Stomach (tissue), 4 donors: ENCODE data around the gene MMP28.

Source experiments
- CTCF ChIP-seq, 7 experiments: fragments of 450-650 bp in 4 of 7; fragments of 200-600 bp in 3 of 7; sonication (generic) in 3 of 7; IDR thresholded peaks; one replicate each; pipeline ENCODE4 v1.5.1; 2016 to 2019; ENCODE audit warnings: antibody characterized with exemption in 7 of 7, control low read depth in 2 of 7, mild to moderate bottlenecking in 1 of 7
- EP300 ChIP-seq: sonication (generic); formaldehyde crosslinking; IDR thresholded peaks from one replicate; pipeline ENCODE4 v1.6.1; 2017; ENCODE audit warnings: antibody characterized with exemption
- POLR2A ChIP-seq, 4 donors: fragments of 450-650 bp; IDR thresholded peaks; one replicate each; pipeline ENCODE4 v1.6.1; 2016; ENCODE audit warnings: antibody characterized with exemption in 4 of 4, control low read depth in 2 of 4, mild to moderate bottlenecking in 1 of 4, moderate library complexity in 1 of 4
- POLR2AphosphoS5 ChIP-seq, 3 donors: sonication (generic); formaldehyde crosslinking; IDR thresholded peaks; one replicate each; pipeline ENCODE4 v1.6.1; 2016; ENCODE audit warnings: antibody characterized with exemption in 3 of 3

DNA sequence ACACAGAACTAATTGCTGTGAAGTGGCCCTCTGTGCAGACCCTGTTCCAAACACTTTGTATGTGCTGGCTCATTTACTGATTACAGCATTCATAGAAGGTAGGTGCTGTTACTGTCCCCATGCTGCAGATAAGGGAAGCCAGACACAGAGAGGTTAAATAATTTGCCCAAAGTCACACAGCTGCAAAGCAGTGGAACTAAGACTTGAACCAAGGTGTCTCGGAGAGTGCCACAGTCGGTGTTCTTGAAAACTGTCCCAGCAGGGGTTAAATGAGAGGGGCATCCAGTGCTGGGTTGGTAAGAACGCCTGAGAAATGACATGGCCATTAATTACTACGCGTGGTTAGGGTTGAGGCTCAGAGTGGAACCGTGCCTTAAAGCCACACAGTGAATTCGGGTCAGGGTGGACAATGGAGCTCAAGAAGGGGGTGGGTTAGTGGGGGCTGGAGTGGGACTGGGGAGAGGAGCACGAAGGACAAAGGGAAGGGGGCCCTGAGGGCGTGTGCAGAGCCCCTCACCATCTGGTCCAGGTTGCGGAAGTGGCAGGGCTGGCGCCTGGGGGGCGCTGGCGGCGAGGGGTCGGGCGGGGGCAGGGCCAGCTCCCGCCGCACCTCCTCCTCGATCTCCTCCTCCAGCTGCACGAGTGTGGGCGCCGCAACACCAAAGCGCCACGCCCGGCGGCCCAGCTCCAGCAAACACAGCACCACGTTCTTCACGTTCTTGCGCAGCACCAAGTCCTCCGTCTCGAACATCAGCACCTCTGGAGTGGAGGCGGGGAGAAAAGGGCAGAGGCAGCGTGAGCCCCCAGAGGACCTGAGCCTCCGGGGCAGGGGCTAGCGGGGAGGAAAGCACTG, 45.7 kb downstream of the MMP28 start:
- TF ChIP-seq CTCF (IDR thresholded peaks at IDR 0.05) (no peak), POLR2AphosphoS5 (IDR thresholded peaks at IDR 0.05) (no peak), EP300 (no peak), POLR2A (IDR thresholded peaks at IDR 0.05) (no peak)
